Gastroesophageal sphincter (tissue), 4 donors: Measurements from ENCODE around the gene TCF7L1. TPM values are rescaled to one million over a fixed set of nuclear protein-coding genes. Genes with fewer than 3 reads are reported as not detected.

Experiments
- ATAC-seq: fragments of 150-250 bp; one replicate; pipeline ENCODE4 v1.9.1; 2016; ENCODE audit warnings: mild to moderate bottlenecking, moderate library complexity
- H3K27ac ChIP-seq, 4 donors: fragments of 200-600 bp; sonication (generic) in 3 of 4; 1 replicate in 3 of 4; 2 replicates in 1 of 4; pipeline ENCODE4 v1.5.1; 2016 to 2019
- H3K27me3 ChIP-seq: fragments of 200-600 bp; sonication (generic); one replicate; pipeline ENCODE4 v1.5.1; 2019
- H3K36me3 ChIP-seq, 2 donors: fragments of 200-600 bp; sonication (generic); one replicate each; pipeline ENCODE4 v1.5.1; 2019; ENCODE audit warnings: control low read depth in 1 of 2
- H3K4me1 ChIP-seq, 3 donors: fragments of 200-600 bp; sonication (generic); 1 replicate in 2 of 3; 2 replicates in 1 of 3; pipeline ENCODE4 v1.5.1; 2016 to 2019; ENCODE audit warnings: control low read depth in 2 of 3
- H3K4me3 ChIP-seq, 2 donors: fragments of 200-600 bp; sonication (generic); one replicate each; pipeline ENCODE4 v1.5.1; 2019; ENCODE audit warnings: mild to moderate bottlenecking in 1 of 2, moderate library complexity in 1 of 2
- H3K9me3 ChIP-seq, 3 donors: fragments of 200-600 bp; sonication (generic); one replicate each; pipeline ENCODE4 v1.5.1; 2017 to 2019; ENCODE audit warnings: control low read depth in 2 of 3
- EP300 ChIP-seq: sonication (generic); formaldehyde crosslinking; IDR thresholded peaks from one replicate; pipeline ENCODE4 v1.6.1; 2017; ENCODE audit warnings: antibody characterized with exemption, mild to moderate bottlenecking
- POLR2A ChIP-seq, 2 donors: fragments of 450-650 bp; IDR thresholded peaks; one replicate each; pipeline ENCODE4 v1.6.1; 2017; ENCODE audit warnings: antibody characterized with exemption in 2 of 2, mild to moderate bottlenecking in 2 of 2, moderate library complexity in 1 of 2
- POLR2AphosphoS5 ChIP-seq: sonication (generic); formaldehyde crosslinking; IDR thresholded peaks from one replicate; pipeline ENCODE4 v1.6.1; 2017; ENCODE audit warnings: antibody characterized with exemption
- WGBS, 2 donors: methylation state at CpG; one replicate each; pipeline ENCODE4 v1.1.5; 2018; ENCODE audit warnings: low coverage in 1 of 2; 5-methylcytosine and 5-hydroxymethylcytosine counted together
- total RNA-seq, 4 donors: library from RNA; depleted of rRNA; stranded (reverse); fragments of >200 nt; gene quantifications; one replicate each; pipeline ENCODE4 v1.1.0, GENCODE V29; 2016
- TF ChIP-seq, protein P1 (sequence below), 4 experiments: fragments of 200-600 bp in 2 of 4; fragments of 450-650 bp in 2 of 4; sonication (generic) in 1 of 4; IDR thresholded peaks; one replicate each; pipeline ENCODE4 v1.5.1; 2017 to 2019; ENCODE audit warnings: antibody characterized with exemption in 4 of 4, mild to moderate bottlenecking in 2 of 4, moderate library complexity in 2 of 4

The TCF7L1 gene
- total RNA-seq, 4 donors from 2014 or later: 4.0 to 13.0 (median 5.3) TPM

DNA sequence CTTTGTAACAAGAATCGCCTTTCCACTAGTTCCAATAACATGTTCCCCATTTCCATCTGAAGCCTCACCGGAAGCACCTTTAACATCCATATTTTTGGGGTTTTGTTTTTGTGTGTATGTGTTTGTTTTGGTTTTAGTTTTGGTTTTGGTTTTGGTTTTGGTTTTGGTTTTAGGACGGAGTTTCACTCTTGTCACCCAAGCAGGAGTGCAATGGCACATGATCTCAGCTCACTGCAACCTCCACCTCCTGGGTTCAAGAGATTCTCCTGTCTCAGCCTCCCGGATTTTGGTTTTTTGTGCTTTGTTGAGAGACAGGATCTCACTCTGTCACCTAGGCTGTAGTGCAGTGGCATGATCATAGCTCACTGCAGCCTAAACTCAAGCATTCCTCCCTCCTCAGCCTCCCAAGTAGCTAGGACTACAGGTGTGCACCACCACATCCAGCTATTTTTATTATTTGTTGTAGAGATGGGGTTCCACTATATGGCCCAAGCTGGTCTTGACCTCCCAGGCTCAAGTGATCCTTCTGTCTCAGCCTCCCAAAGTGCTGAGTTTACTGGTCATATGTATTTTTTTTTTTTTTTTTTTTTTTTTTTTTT, 158.3 kb downstream of the TCF7L1 start:
- Histone ChIP-seq H3K4me3 (no peak overlapping the region), H3K9me3 (no peaks in the 10 kb centered on the region), H3K27me3 (no peaks in the 10 kb centered on the region), H3K27ac (no peak overlapping the region), H3K36me3 (peaks cover 0 to 2% of the 10 kb centered on the region in 2 donors), H3K4me1 (peaks cover 0 to 8% (median 0%) of the 10 kb centered on the region in 3 donors)
- WGBS, 2 donors: 86 to 87% methylated on average over 2 to 4 of the region's 4 CpGs
- TF ChIP-seq, protein P1, sequence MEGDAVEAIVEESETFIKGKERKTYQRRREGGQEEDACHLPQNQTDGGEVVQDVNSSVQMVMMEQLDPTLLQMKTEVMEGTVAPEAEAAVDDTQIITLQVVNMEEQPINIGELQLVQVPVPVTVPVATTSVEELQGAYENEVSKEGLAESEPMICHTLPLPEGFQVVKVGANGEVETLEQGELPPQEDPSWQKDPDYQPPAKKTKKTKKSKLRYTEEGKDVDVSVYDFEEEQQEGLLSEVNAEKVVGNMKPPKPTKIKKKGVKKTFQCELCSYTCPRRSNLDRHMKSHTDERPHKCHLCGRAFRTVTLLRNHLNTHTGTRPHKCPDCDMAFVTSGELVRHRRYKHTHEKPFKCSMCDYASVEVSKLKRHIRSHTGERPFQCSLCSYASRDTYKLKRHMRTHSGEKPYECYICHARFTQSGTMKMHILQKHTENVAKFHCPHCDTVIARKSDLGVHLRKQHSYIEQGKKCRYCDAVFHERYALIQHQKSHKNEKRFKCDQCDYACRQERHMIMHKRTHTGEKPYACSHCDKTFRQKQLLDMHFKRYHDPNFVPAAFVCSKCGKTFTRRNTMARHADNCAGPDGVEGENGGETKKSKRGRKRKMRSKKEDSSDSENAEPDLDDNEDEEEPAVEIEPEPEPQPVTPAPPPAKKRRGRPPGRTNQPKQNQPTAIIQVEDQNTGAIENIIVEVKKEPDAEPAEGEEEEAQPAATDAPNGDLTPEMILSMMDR (IDR thresholded peaks at IDR 0.05): no peak
- no peak for TF ChIP-seq EP300
- TF ChIP-seq POLR2A (IDR thresholded peaks at IDR 0.05): no peak
- TF ChIP-seq POLR2AphosphoS5: no peak
- no peak for ATAC-seq

DNA sequence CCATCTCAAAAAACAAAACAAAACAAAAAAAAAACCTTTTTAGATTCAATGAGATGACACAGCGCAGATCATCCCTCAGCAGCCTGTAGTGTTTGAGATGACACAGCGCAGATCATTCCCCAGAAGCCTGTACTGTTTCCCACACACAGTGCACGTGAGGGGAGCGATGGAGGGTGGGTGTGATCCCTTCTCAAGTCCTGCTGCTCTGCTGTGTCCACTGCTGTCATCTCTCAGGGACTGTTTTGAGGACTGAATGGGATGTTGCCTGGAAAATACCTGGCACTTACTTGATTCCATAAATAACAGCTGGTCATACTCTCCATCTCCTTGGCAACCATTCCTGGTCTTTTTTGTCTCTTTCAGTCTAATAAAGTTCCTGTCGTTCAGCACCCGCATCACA, 168.9 kb downstream of the TCF7L1 start:
- Histone ChIP-seq H3K4me1 (peaks cover 0 to 18% (median 0%) of the 10 kb centered on the region in 3 donors), H3K4me3 (no peak overlapping the region), H3K36me3 (peaks cover 0 to 53% of the 10 kb centered on the region in 2 donors), H3K9me3 (no peaks in the 10 kb centered on the region), H3K27ac (no peak overlapping the region), H3K27me3 (no peaks in the 10 kb centered on the region)
- WGBS, 2 donors: 20 to 42% methylated on average over 1 to 6 of the region's 6 CpGs
- TF ChIP-seq POLR2AphosphoS5: no peak
- TF ChIP-seq, protein P1 (IDR thresholded peaks at IDR 0.05): no peak
- TF ChIP-seq POLR2A (IDR thresholded peaks at IDR 0.05): no peak
- TF ChIP-seq EP300: no peak
- no peak for ATAC-seq

DNA sequence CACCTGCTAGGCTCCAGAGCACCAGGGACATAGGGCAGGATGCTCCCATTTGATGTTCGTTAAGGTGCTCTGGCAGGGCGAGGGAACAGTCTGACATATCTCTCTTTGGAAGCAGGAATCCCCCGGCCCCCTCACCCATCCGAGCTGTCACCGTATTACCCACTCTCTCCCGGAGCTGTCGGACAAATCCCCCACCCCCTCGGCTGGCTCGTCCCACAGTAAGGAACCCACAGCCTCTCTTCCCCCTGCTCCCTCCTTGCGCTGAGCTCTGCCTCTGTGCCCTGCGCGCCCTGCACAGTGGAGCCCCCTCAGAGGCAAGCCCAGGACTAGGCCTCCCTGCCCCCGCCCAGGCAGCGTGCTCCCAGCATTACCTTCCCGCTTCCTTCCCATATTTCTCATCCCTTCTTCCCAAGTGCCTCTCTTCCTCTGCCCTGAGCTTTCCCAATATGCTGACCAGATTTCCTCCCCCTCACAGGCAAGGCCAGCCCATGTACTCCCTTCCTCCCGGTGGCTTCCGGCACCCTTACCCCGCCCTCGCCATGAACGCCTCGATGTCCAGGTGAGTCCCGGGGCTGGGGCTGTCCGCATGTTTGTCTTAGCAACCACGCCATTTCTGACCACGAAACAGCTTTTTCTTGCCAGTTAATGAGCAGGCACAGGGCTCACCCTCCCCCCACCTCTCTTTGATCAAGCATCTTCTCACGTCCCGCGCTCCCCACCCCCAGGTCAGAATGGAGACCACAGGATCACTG, 170.8 kb downstream of the TCF7L1 start:
- Histone ChIP-seq H3K27me3 (no peaks in the 10 kb centered on the region), H3K36me3 (peaks cover 0 to 64% of the 10 kb centered on the region in 2 donors), H3K4me1 (peaks cover 0 to 28% (median 6%) of the 10 kb centered on the region in 3 donors), H3K27ac (no peak overlapping the region), H3K9me3 (no peaks in the 10 kb centered on the region), H3K4me3 (no peak overlapping the region)
- 83 to 93% methylated on average over 3 to 20 of the region's 28 CpGs for WGBS, 2 donors
- no peak for ATAC-seq
- TF ChIP-seq POLR2A (IDR thresholded peaks at IDR 0.05): no peak
- TF ChIP-seq EP300: no peak

- 78 to 88% methylated on average over 3 to 5 of the region's 9 CpGs for WGBS, 2 donors
- ATAC-seq: no peak
- H3K9me3 ChIP-seq: no peaks in the 10 kb centered on the region
- no peak for TF ChIP-seq POLR2A (IDR thresholded peaks at IDR 0.05)
- TF ChIP-seq POLR2AphosphoS5: no peak
- TF ChIP-seq, protein P1 (IDR thresholded peaks at IDR 0.05): no peak
- no peak for TF ChIP-seq EP300
- no peaks in the 10 kb centered on the region for H3K27me3 ChIP-seq
- H3K36me3 ChIP-seq: peaks cover 0 to 75% of the 10 kb centered on the region in 2 donors
- no peak overlapping the region for H3K4me3 ChIP-seq
- H3K4me1 ChIP-seq: peaks cover 0 to 32% (median 10%) of the 10 kb centered on the region in 3 donors
- peak overlapping the region in 1 of 4 donors; percentile 33 for H3K27ac ChIP-seq
These were observed 174.3 kb downstream of the TCF7L1 start for GRCh38 chr2:85307527-85307897.

GRCh38 chr2:85308201-85308600, 175.0 kb downstream of the TCF7L1 start:
- Histone ChIP-seq H3K4me1 (peaks cover 0 to 32% (median 10%) of the 10 kb centered on the region in 3 donors), H3K36me3 (peaks cover 0 to 68% of the 10 kb centered on the region in 2 donors), H3K27ac (peak overlapping the region in 1 of 4 donors; percentile 60), H3K9me3 (no peaks in the 10 kb centered on the region), H3K27me3 (no peaks in the 10 kb centered on the region), H3K4me3 (no peak overlapping the region)
- WGBS, 2 donors: 78 to 100% methylated on average over 1 to 4 of the region's 6 CpGs
- TF ChIP-seq, protein P1 (IDR thresholded peaks at IDR 0.05): no peak
- TF ChIP-seq EP300 (no peak), POLR2A (IDR thresholded peaks at IDR 0.05) (no peak), POLR2AphosphoS5 (no peak)
- ATAC-seq: no peak
